ENCODE results near the gene ZNF397.

Gene ZNF397

DNA sequence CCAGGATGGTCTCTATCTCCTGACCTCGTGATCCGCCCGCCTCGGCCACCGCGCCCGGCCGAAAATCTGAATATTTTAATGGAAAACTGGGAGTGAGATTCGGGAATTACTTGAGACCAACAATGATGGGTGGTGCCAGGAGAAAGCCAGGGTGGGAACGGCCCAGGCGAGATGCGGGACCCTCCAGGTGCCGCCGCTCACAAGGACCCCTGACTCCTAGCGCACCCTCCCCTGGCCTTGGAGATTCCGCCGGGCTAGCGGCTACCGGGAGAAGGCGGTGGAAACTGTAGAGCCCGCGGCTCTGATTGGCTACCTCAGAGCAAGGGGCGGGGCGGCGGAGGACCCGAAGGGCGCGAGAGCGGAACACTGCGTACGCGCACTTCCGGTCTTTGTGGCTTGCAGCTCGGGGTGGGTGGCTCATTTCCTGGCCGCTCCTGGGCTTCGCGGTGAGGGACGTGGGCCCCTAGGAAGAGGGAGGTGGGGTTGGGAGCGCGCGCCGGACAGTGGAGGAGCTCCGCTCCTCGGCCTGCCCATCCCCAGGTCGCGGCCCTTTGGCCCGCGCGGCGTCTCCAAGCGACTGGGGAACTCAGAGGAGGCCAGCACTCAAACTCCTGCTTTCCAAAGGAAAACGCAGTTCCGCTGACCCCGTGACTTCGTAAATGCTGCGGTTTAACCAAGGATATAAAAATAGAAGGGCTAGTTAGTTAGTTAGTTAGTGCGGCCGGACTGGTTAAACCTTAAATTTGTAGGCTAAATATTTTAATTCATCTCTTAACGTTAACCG, at the start of gene ZNF397:
ZNF397 (plus strand) TSS at position 371 of the 784 bp plus-strand sequence. CDS start 1,437 bp downstream, outside the sequence.
- TF ChIP-seq, protein P1, sequence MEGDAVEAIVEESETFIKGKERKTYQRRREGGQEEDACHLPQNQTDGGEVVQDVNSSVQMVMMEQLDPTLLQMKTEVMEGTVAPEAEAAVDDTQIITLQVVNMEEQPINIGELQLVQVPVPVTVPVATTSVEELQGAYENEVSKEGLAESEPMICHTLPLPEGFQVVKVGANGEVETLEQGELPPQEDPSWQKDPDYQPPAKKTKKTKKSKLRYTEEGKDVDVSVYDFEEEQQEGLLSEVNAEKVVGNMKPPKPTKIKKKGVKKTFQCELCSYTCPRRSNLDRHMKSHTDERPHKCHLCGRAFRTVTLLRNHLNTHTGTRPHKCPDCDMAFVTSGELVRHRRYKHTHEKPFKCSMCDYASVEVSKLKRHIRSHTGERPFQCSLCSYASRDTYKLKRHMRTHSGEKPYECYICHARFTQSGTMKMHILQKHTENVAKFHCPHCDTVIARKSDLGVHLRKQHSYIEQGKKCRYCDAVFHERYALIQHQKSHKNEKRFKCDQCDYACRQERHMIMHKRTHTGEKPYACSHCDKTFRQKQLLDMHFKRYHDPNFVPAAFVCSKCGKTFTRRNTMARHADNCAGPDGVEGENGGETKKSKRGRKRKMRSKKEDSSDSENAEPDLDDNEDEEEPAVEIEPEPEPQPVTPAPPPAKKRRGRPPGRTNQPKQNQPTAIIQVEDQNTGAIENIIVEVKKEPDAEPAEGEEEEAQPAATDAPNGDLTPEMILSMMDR (IDR thresholded peaks at IDR 0.05), result no peak

DNA sequence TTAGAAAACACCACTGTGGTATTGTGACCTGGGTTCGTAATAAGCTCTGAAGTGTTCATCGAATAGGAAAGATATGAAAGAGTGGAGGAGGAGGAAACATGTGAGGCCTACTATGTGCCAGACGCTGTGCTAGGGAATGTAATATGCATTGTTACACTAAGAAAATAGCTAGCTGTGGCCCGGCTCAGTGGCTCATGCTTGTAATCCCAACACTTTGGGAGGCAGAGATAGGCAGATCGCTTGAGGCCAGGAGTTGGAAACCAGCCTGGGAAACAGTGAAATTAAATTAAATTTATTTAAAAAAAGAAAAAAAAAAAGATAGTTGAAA, 49.2 kb upstream of the ZNF397 start:
- TF ChIP-seq, protein P1 (IDR thresholded peaks at IDR 0.05), result no peak

DNA sequence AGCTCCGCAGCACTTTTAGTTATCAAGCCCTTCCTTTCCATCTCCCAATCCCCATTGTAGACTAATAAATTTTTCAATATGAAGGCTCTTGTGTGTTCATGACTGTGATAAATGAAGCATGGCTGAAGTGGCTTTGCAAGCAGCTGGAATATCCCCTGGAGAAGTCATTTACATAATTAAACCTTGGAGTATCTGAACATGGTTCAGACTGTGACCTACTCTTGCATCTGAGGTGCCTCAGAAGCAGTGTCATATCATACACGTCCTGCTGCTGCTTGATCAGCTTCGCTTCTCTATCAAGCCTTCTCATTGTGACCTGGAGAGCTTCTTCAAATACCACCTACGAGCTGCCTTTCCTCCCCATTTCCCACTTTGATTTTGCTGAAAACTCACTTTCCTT, 48.4 kb upstream of the ZNF397 start:
- TF ChIP-seq, protein P1 (IDR thresholded peaks at IDR 0.05), result no peak

DNA sequence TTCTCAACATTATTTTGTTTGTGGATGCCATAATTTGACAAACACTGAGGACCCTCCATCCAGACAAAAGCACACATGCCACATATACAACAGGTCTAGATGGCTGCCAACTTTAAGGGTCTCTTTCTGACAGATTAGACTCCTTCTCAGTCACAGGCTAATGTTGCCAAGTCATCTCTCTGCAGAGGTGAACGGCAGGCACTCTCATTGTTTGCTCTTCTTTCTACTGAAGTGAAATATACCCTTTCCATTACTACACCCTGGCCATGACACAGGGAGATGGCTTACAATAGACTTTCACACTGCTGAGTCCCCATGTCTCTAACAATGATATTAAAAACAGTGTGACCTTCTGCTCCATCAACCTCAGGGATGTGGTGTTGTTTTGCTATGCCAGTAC, 47.5 kb upstream of the ZNF397 start:
- TF ChIP-seq, protein P1 (IDR thresholded peaks at IDR 0.05), result no peak

DNA sequence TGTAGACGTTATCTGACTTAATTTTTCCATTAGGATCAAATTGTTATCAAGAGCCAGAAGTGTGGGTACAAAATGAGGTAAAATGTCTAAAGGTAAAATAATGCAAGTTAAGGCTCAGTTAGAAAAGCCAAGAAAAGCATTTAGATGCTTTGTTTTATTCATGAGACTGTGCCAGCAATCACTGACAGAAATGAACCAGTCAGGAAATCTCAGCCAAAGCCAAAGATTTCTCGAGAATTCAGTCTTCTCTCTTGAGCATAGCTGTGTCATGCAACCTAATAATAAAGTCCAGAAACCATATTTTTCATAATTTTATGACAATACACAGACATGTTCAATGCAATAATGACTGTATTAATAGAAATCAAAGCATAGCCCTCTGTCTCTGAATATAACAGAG, 43.5 kb upstream of the ZNF397 start:
- TF ChIP-seq, protein P1 (IDR thresholded peaks at IDR 0.05), result no peak

DNA sequence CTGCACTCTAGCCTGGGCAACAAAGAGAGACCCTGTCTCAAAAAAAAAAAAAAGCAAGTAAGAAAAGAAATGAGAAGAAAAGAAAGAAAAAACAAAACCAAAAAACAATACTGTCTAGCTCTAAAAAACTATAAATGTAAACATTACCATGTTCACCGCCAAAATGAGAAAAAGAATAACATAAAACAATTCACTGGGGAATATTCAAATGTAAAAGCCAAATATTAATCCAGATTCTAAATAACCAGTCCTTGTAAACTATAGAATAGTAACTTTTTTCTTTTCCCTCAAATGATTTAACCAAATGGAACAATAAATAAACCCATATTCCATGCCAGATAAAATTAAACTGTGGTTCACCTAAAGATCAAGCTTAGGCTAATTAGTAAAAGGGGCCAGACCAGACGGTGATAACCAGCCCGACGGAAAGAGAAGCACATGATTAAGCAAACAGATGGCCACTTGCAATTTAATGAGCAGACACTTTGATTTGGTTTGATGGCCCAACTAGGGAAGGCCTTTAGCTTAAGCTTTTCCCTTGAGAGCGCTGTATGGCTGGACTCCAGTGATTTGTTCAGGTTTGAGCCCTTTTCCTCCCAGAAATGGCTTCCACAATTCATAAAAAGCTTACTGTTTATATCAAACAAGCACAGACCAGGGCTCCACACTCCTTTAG, 39.4 kb upstream of the ZNF397 start:
- TF ChIP-seq, protein P1 (IDR thresholded peaks at IDR 0.05), result no peak

DNA sequence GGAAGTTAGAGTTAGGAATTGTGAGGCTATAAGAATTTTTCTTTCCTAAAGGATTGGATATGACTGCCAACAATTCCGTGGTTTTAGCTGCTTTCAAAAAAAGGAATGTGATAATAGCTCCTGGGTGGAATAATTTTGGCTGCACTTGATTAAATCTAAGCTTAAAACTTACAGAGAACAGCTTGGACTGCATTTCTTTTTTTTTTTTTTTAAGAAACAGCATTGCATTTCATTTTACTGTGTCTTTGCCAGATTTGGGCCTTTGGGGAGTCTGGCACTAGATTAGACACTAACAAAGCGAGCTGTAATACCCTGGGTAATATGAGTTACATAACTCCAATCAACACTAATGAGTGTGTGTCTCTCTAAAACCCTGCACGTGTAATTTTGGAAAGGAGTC, 37.8 kb upstream of the ZNF397 start:
- TF ChIP-seq, protein P1 (IDR thresholded peaks at IDR 0.05), result no peak

Data from LNCAP (cell line).